Measurements from ENCODE around the gene FBLIM1.

FBLIM1 gene

GRCh38 chr1:15758343-15758931 is at the start of gene FBLIM1:
TSS of gene FBLIM1 (plus strand) at chr1:15758795. CDS start at chr1:15764984, 6,189 bp downstream.
- DNase-seq (ENCODE audit: low spot score): no peak

GRCh38 chr1:15709226-15709625 is 49.4 kb upstream of the FBLIM1 start:
- DNase-seq (ENCODE audit: low spot score): no peak

GRCh38 chr1:15712168-15712567 is 46.4 kb upstream of the FBLIM1 start:
- no peak for DNase-seq (ENCODE audit: low spot score)

- DNase-seq (ENCODE audit: low spot score): no peak
These were observed 44.0 kb upstream of the FBLIM1 start for GRCh38 chr1:15714406-15715136.

GRCh38 chr1:15717418-15718125 is 41.0 kb upstream of the FBLIM1 start:
- DNase-seq (ENCODE audit: low spot score): no peak

- no peak for DNase-seq (ENCODE audit: low spot score)
These were observed 40.4 kb upstream of the FBLIM1 start for GRCh38 chr1:15718199-15718601.

- no peak for DNase-seq (ENCODE audit: low spot score)
These were observed 39.0 kb upstream of the FBLIM1 start for GRCh38 chr1:15719381-15720120.

GRCh38 chr1:15720861-15721260 is 37.7 kb upstream of the FBLIM1 start:
- DNase-seq (ENCODE audit: low spot score): no peak

GRCh38 chr1:15722411-15722810 is 36.2 kb upstream of the FBLIM1 start:
- no peak for DNase-seq (ENCODE audit: low spot score)

- no peak for DNase-seq (ENCODE audit: low spot score)
These were observed 35.6 kb upstream of the FBLIM1 start for GRCh38 chr1:15722836-15723532.

- no peak for DNase-seq (ENCODE audit: low spot score)
These were observed 34.9 kb upstream of the FBLIM1 start for GRCh38 chr1:15723631-15724246.

GRCh38 chr1:15724949-15725880 is 33.4 kb upstream of the FBLIM1 start:
- no peak for DNase-seq (ENCODE audit: low spot score)

GRCh38 chr1:15726508-15726907 is 32.1 kb upstream of the FBLIM1 start:
- DNase-seq (ENCODE audit: low spot score): no peak

GRCh38 chr1:15727021-15727420 is 31.6 kb upstream of the FBLIM1 start:
- DNase-seq (ENCODE audit: low spot score): no peak

GRCh38 chr1:15727424-15727823 is 31.2 kb upstream of the FBLIM1 start:
- no peak for DNase-seq (ENCODE audit: low spot score)

GRCh38 chr1:15727866-15728534 is 30.6 kb upstream of the FBLIM1 start:
- no peak for DNase-seq (ENCODE audit: low spot score)

- DNase-seq (ENCODE audit: low spot score): no peak
These were observed 29.5 kb upstream of the FBLIM1 start for GRCh38 chr1:15728937-15729657.

- no peak for DNase-seq (ENCODE audit: low spot score)
These were observed 28.2 kb upstream of the FBLIM1 start for GRCh38 chr1:15730423-15730822.

GRCh38 chr1:15730936-15731335 is 27.7 kb upstream of the FBLIM1 start:
- no peak for DNase-seq (ENCODE audit: low spot score)

Measured in CD4-positive, alpha-beta T cell treated with Interleukin-2 at 100 ng/mL for 4 hours (primary cell).